ENCODE data around the gene KIF16B. TPM values are rescaled to one million over a fixed set of nuclear protein-coding genes. Genes with fewer than 3 reads are reported as not detected.
A peak's percentile ranks its signal among the peaks of the same experiment; 100 is the strongest.
"Not testable (repeated sequence)": the region's sequence is repeated elsewhere in the genome, so short reads cannot be mapped to it uniquely, and the experiment has no call there.

Gene KIF16B
- total and polyA plus RNA-seq, 4 experiments from 2014 or later = 3.2 to 12.0 (median 10.0) TPM

GRCh38 chr20:16566080-16566479 is 7.2 kb downstream of the KIF16B start:
- Mint-ChIP-seq H3K4me3 (no peak overlapping the region), H3K9me3 (no peaks in the 10 kb centered on the region), H3K27me3 (no peaks in the 10 kb centered on the region), H3K36me3 (peaks cover 2 to 9% of the 10 kb centered on the region in 2 donors), H3K27ac (no peak overlapping the region), H3K4me1 (peaks cover 5 to 29% (median 16%) of the 10 kb centered on the region in 4 donors)
- Histone ChIP-seq H3K36me3 (ENCODE audit: insufficient read depth, low read length) (no peaks in the 10 kb centered on the region), H3K4me3 (ENCODE audit: low read length in 2 of 2) (no peak overlapping the region), H3K27me3 (ENCODE audit: insufficient read depth, low read length) (no peaks in the 10 kb centered on the region), H3K27ac (ENCODE audit: low read depth, low read length) (no peak overlapping the region), H3K4me1 (ENCODE audit: insufficient read depth, low read length) (no peaks in the 10 kb centered on the region), H3K9me3 (ENCODE audit: control insufficient read depth in 1 of 2, low read length in 2 of 2) (no peaks in the 10 kb centered on the region)
- intact Hi-C loops (cut with micrococcal nuclease) = no loop called here
- CTCF ChIA-PET (ENCODE audit: partially characterized antibody) = no interaction called here
- POLR2A ChIA-PET (ENCODE audit: partially characterized antibody) = no interaction called here
- DNase-seq = no peak

DNA sequence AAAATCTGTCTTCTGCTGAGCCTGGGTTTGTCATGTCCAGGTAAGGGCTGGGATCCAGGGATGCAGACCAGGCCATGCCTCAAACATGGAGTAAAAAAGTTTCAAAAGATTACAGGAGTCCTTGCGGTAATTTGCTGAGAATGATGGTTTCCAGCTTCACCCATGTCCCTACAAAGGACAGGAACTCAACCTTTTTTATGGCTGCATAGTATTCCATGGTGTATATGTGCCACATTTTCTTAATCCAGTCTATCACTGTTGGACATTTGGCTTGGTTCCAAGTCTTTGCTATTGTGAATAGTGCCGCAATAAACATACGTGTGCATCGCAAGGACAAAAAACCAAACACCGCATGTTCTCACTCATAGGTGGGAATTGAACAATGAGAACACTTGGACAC is 9.2 kb downstream of the KIF16B start:
- H3K4me3 Mint-ChIP-seq; CTCF ChIA-PET (ENCODE audit: partially characterized antibody); H3K27ac ChIP-seq (ENCODE audit: low read depth, low read length); intact Hi-C loops (cut with micrococcal nuclease); H3K36me3 Mint-ChIP-seq; H3K9me3 ChIP-seq (ENCODE audit: control insufficient read depth in 1 of 2, low read length in 2 of 2); H3K36me3 ChIP-seq (ENCODE audit: insufficient read depth, low read length); H3K27me3 Mint-ChIP-seq; DNase-seq; POLR2A ChIA-PET (ENCODE audit: partially characterized antibody); H3K4me3 ChIP-seq (ENCODE audit: low read length in 2 of 2); H3K27me3 ChIP-seq (ENCODE audit: insufficient read depth, low read length); H3K9me3 Mint-ChIP-seq; H3K4me1 ChIP-seq (ENCODE audit: insufficient read depth, low read length); H3K27ac Mint-ChIP-seq: not testable (repeated sequence)
- H3K4me1 Mint-ChIP-seq = peaks cover 0 to 17% (median 9%) of the 10 kb centered on the region in 4 donors

DNA sequence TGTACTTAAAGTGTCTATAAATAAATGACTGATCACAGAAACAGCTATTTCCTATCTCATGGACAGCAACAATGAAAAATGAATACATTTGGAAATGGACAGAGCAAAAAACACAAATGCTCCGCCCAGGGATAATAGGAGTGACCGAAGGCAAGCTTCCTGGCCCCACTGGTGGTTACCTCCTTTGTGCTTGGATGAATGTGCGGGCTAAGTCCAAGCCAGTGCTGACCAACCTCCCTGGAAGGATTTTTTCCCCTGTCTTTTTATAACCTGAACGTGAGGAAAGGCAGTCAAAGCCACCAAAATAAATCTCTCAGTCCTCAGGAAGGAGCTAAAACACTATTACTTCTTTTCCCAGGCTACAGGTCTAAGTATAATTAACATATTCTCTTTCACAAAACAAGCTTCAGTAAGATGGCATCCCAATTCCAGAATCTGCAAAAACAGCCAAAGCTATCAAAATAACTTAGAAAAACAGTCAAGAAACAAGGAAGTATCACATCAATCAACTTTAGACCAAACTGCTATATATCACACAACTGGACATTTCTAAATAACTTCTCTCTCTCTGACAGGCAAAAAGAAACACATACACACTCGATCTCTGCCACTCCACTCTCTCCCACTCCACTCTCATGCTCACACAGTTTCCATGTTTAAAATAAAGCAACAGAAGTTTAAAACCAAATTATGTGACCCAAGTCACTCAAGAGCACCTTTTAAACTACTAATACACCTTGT is 10.0 kb downstream of the KIF16B start:
- Histone ChIP-seq H3K4me3 (ENCODE audit: low read length in 2 of 2) (no peak overlapping the region), H3K27me3 (ENCODE audit: insufficient read depth, low read length) (no peaks in the 10 kb centered on the region), H3K9me3 (ENCODE audit: control insufficient read depth in 1 of 2, low read length in 2 of 2) (no peaks in the 10 kb centered on the region), H3K36me3 (ENCODE audit: insufficient read depth, low read length) (no peaks in the 10 kb centered on the region), H3K27ac (ENCODE audit: low read depth, low read length) (no peak overlapping the region), H3K4me1 (ENCODE audit: insufficient read depth, low read length) (no peaks in the 10 kb centered on the region)
- POLR2A ChIA-PET (ENCODE audit: partially characterized antibody) = no interaction called here
- Mint-ChIP-seq H3K4me1 (peaks cover 0 to 15% (median 10%) of the 10 kb centered on the region in 4 donors), H3K4me3 (no peak overlapping the region), H3K36me3 (peaks cover 2 to 9% of the 10 kb centered on the region in 2 donors), H3K9me3 (no peaks in the 10 kb centered on the region), H3K27ac (peak overlapping the region in 1 of 7 donors; percentile 32), H3K27me3 (no peaks in the 10 kb centered on the region)
- intact Hi-C loops (cut with micrococcal nuclease) = no loop called here
- DNase-seq = no peak
- CTCF ChIA-PET (ENCODE audit: partially characterized antibody) = no interaction called here

DNA sequence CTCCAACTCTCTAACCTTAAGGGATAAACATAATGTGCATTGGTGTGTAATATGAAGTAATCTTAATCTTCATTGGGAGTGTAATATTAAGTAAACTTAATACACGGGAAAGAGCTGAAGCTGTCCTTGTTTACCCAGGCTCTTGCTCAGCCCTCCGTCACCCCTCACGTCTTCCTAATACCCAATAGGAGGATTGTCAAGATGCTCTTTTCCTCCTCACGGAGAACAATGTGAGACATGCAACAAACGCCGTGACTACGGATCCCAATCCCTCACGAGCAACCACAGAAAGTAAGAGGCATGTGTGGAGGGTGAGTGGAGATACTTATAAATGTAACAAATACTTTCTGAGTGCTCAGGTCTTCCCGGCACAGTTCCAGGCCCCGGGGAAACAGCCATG is 11.0 kb downstream of the KIF16B start:
- no peaks in the 10 kb centered on the region for H3K9me3 Mint-ChIP-seq
- intact Hi-C loops (cut with micrococcal nuclease) = no loop called here

DNA sequence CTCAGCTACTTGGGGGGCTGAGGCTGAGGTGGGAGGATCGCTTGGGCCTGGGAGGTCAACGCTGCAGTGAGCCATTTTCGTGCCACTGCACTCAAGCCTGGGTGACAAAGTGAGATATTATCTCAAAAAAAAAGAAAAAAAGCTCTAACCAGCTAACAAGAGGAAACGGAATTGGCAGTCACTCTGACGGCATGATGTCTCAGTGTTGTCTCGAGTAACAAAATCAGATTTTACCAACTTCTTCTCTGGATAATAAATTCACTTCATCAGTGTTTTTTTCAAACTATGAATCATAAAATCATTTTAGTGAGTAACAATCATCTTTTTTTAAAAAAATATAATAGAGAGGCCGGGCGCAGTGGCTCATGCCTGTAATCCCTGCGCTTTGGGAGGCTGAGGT is 12.6 kb downstream of the KIF16B start:
- ChIA-PET POLR2A (ENCODE audit: partially characterized antibody) (no interaction called here), CTCF (ENCODE audit: partially characterized antibody) (no interaction called here)
- no peaks in the 10 kb centered on the region for H3K27me3 ChIP-seq (ENCODE audit: insufficient read depth, low read length)
- no peak overlapping the region for H3K27ac ChIP-seq (ENCODE audit: low read depth, low read length)
- Mint-ChIP-seq H3K4me1 (peaks cover 10 to 20% (median 14%) of the 10 kb centered on the region in 4 donors), H3K4me3 (peak overlapping the region in 1 of 8 donors; percentile 5), H3K27ac (peak overlapping the region in 2 of 7 donors; percentile 23 to 48), H3K9me3 (no peaks in the 10 kb centered on the region), H3K36me3 (peaks cover 2 to 9% of the 10 kb centered on the region in 2 donors), H3K27me3 (no peaks in the 10 kb centered on the region)
- H3K9me3 ChIP-seq (ENCODE audit: control insufficient read depth in 1 of 2, low read length in 2 of 2) = no peaks in the 10 kb centered on the region
- no peaks in the 10 kb centered on the region for H3K36me3 ChIP-seq (ENCODE audit: insufficient read depth, low read length)
- no peak for DNase-seq
- intact Hi-C loops (cut with micrococcal nuclease) = no loop called here
- no peaks in the 10 kb centered on the region for H3K4me1 ChIP-seq (ENCODE audit: insufficient read depth, low read length)
- H3K4me3 ChIP-seq (ENCODE audit: low read length in 2 of 2) = no peak overlapping the region

More for the DNA sequence above, 11.0 kb downstream of the KIF16B start:
- no peak for DNase-seq
- no peak overlapping the region for H3K4me3 ChIP-seq (ENCODE audit: low read length in 2 of 2)
- H3K27ac ChIP-seq (ENCODE audit: low read depth, low read length) = no peak overlapping the region
- Mint-ChIP-seq H3K27ac (peak overlapping the region in 1 of 7 donors; percentile 73), H3K4me1 (peaks cover 0 to 15% (median 9%) of the 10 kb centered on the region in 4 donors), H3K27me3 (no peaks in the 10 kb centered on the region), H3K36me3 (peaks cover 2 to 9% of the 10 kb centered on the region in 2 donors), H3K4me3 (no peak overlapping the region)
- H3K27me3 ChIP-seq (ENCODE audit: insufficient read depth, low read length) = no peaks in the 10 kb centered on the region
- no peaks in the 10 kb centered on the region for H3K36me3 ChIP-seq (ENCODE audit: insufficient read depth, low read length)
- no peaks in the 10 kb centered on the region for H3K9me3 ChIP-seq (ENCODE audit: control insufficient read depth in 1 of 2, low read length in 2 of 2)
- POLR2A ChIA-PET (ENCODE audit: partially characterized antibody) = no interaction called here
- CTCF ChIA-PET (ENCODE audit: partially characterized antibody) = no interaction called here
- no peaks in the 10 kb centered on the region for H3K4me1 ChIP-seq (ENCODE audit: insufficient read depth, low read length)

GRCh38 chr20:16560216-16560615 is 13.0 kb downstream of the KIF16B start:
- H3K9me3 ChIP-seq (ENCODE audit: control insufficient read depth in 1 of 2, low read length in 2 of 2) = no peaks in the 10 kb centered on the region
- Mint-ChIP-seq H3K36me3 (peaks cover 2 to 5% of the 10 kb centered on the region in 2 donors), H3K4me1 (peaks cover 14 to 21% (median 15%) of the 10 kb centered on the region in 4 donors), H3K27ac (peak overlapping the region in 1 of 7 donors; percentile 48), H3K4me3 (peak overlapping the region in 1 of 8 donors; percentile 5), H3K9me3 (no peaks in the 10 kb centered on the region), H3K27me3 (no peaks in the 10 kb centered on the region)
- ChIA-PET POLR2A (ENCODE audit: partially characterized antibody) (no interaction called here), CTCF (ENCODE audit: partially characterized antibody) (no interaction called here)
- intact Hi-C loops (cut with micrococcal nuclease) = no loop called here
- no peaks in the 10 kb centered on the region for H3K36me3 ChIP-seq (ENCODE audit: insufficient read depth, low read length)
- no peak overlapping the region for H3K4me3 ChIP-seq (ENCODE audit: low read length in 2 of 2)
- H3K27me3 ChIP-seq (ENCODE audit: insufficient read depth, low read length) = no peaks in the 10 kb centered on the region
- H3K4me1 ChIP-seq (ENCODE audit: insufficient read depth, low read length) = no peaks in the 10 kb centered on the region
- no peak for DNase-seq
- no peak overlapping the region for H3K27ac ChIP-seq (ENCODE audit: low read depth, low read length)

- no peak for DNase-seq
Observed at GRCh38 chr20:16556301-16556700, 16.9 kb downstream of the KIF16B start.

More at GRCh38 chr20:16556301-16556700, 16.9 kb downstream of the KIF16B start:
- intact Hi-C loops (cut with micrococcal nuclease) = no loop called here
- Mint-ChIP-seq H3K27ac (no peak overlapping the region), H3K9me3 (peaks cover 0 to 4% (median 2%) of the 10 kb centered on the region in 8 donors), H3K4me1 (peaks cover 13 to 29% (median 20%) of the 10 kb centered on the region in 4 donors), H3K36me3 (peaks cover 11 to 15% of the 10 kb centered on the region in 2 donors), H3K27me3 (no peaks in the 10 kb centered on the region), H3K4me3 (no peak overlapping the region)
- Histone ChIP-seq H3K9me3 (ENCODE audit: control insufficient read depth in 1 of 2, low read length in 2 of 2) (no peaks in the 10 kb centered on the region), H3K27me3 (ENCODE audit: insufficient read depth, low read length) (no peaks in the 10 kb centered on the region), H3K36me3 (ENCODE audit: insufficient read depth, low read length) (no peaks in the 10 kb centered on the region), H3K4me3 (ENCODE audit: low read length in 2 of 2) (no peak overlapping the region), H3K27ac (ENCODE audit: low read depth, low read length) (no peak overlapping the region), H3K4me1 (ENCODE audit: insufficient read depth, low read length) (no peaks in the 10 kb centered on the region)
- ChIA-PET CTCF (ENCODE audit: partially characterized antibody) (no interaction called here), POLR2A (ENCODE audit: partially characterized antibody) (no interaction called here)
